ENCODE data around the gene SPPL2B. TPM values are rescaled to one million over a fixed set of nuclear protein-coding genes. Genes with fewer than 3 reads are reported as not detected.
A peak's percentile ranks its signal among the peaks of the same experiment; 100 is the strongest.

The SPPL2B gene
- total RNA-seq, 1 experiment from 2014 or later = 73.7 TPM

DNA sequence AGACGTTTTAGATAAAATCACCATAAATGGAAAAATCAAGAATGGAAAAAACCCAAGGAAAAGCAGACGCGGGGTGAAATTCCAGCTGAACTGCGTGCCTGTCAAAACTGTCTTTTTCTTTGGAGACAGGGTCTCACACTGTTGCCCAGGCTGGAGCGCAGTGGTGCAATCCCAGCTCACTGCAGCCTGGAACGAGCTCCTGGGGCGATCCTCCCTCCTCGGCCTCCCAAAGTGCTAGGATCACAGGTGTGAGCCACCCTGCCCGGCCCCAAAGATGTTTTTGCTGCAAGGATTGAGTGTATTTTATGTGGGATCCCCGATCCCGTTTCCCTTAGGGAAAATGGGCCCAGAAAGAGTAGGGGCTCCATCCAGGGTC, 45.6 kb upstream of the SPPL2B start:
- H2AK5ac ChIP-seq (ENCODE audit: insufficient read length, low read length) = no peak overlapping the region

More for the DNA sequence above, 45.6 kb upstream of the SPPL2B start:
- Histone ChIP-seq H2BK20ac (ENCODE audit: low read depth, low read length, poor library complexity, severe bottlenecking) (no peak overlapping the region), H2AFZ (ENCODE audit: low read length) (no peak overlapping the region), H3T11ph (ENCODE audit: low read length) (no peak overlapping the region), H2BK15ac (ENCODE audit: low read depth, low read length) (no peak overlapping the region), H3K4me2 (ENCODE audit: insufficient read depth, insufficient read length, low read length) (peak overlapping the region; percentile 35), H3K18ac (ENCODE audit: insufficient read length, low read depth, low read length) (no peak overlapping the region), H4K20me1 (ENCODE audit: control insufficient read depth, insufficient read depth, insufficient read length) (no peaks in the 10 kb centered on the region), H2BK12ac (ENCODE audit: insufficient read length, low read depth, low read length) (no peak overlapping the region), H4K5ac (ENCODE audit: insufficient read length, low read depth, low read length) (no peak overlapping the region), H3K27me3 (ENCODE audit: insufficient read depth, low read length) (peaks cover 5% of the 10 kb centered on the region; the same call in 1 of the 2 replicates), H2BK120ac (ENCODE audit: low read depth, low read length, poor library complexity, severe bottlenecking) (no peak overlapping the region), H3K14ac (ENCODE audit: insufficient read depth, low read length) (no peak overlapping the region), H3K27ac (ENCODE audit: insufficient read length, low read depth, low read length) (no peak overlapping the region), H3K23me2 (ENCODE audit: insufficient read length, low read depth, low read length, poor library complexity, severe bottlenecking) (peaks cover 7% of the 10 kb centered on the region), H3K4me1 (ENCODE audit: insufficient read depth, low read length) (no peaks in the 10 kb centered on the region), H3K56ac (ENCODE audit: insufficient read length, low read depth, low read length) (no peak overlapping the region), H3K79me1 (ENCODE audit: insufficient read depth, low read depth, low read length, poor library complexity, severe bottlenecking) (no peaks in the 10 kb centered on the region), H3K4ac (ENCODE audit: low read depth, low read length) (no peak overlapping the region), H4K91ac (ENCODE audit: insufficient read length, low read depth, low read length) (no peak overlapping the region), H4K8ac (replicated peaks; ENCODE audit: insufficient read length, low read depth, low read length) (no peak overlapping the region), H3K9ac (ENCODE audit: extremely low read depth, insufficient read length, low read length) (no peak overlapping the region), H2BK5ac (ENCODE audit: insufficient read length, low read length) (no peak overlapping the region), H3K23ac (ENCODE audit: insufficient read length, low read depth, low read length) (no peak overlapping the region), H3K79me2 (ENCODE audit: insufficient read depth, low read length) (no peaks in the 10 kb centered on the region), H3K9me3 (ENCODE audit: control insufficient read depth, low read depth, low read length) (no peaks in the 10 kb centered on the region)
- Mint-ChIP-seq H3K36me3 (ENCODE audit: insufficient read depth in 1 of 3, low read depth in 3 of 3) (no peaks in the 10 kb centered on the region), H3K4me1 (peaks cover 0 to 3% of the 10 kb centered on the region in 2 experiments; a peak in 1 of 4 replicates), H3K27me3 (ENCODE audit: low read depth) (peaks cover 52% of the 10 kb centered on the region), H3K9me3 (no peaks in the 10 kb centered on the region), H3K27ac (no peak overlapping the region), H3K4me3 (peak overlapping the region; percentile 28 to 71)
- no CpG with 5 or more reads among the region's 11 CpGs for WGBS (ENCODE audit: extremely low coverage, insufficient read length, low lambda C conversion rate)
- no peak for DNase-seq
- TF ChIP-seq, protein P1, sequence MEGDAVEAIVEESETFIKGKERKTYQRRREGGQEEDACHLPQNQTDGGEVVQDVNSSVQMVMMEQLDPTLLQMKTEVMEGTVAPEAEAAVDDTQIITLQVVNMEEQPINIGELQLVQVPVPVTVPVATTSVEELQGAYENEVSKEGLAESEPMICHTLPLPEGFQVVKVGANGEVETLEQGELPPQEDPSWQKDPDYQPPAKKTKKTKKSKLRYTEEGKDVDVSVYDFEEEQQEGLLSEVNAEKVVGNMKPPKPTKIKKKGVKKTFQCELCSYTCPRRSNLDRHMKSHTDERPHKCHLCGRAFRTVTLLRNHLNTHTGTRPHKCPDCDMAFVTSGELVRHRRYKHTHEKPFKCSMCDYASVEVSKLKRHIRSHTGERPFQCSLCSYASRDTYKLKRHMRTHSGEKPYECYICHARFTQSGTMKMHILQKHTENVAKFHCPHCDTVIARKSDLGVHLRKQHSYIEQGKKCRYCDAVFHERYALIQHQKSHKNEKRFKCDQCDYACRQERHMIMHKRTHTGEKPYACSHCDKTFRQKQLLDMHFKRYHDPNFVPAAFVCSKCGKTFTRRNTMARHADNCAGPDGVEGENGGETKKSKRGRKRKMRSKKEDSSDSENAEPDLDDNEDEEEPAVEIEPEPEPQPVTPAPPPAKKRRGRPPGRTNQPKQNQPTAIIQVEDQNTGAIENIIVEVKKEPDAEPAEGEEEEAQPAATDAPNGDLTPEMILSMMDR (conservative IDR thresholded peaks at IDR 0.05) = no peak

Measured in H9 (cell line).